Measurements from ENCODE around the gene CASZ1. TPM values are rescaled to one million over a fixed set of nuclear protein-coding genes. Genes with fewer than 3 reads are reported as not detected.

Gene CASZ1
- total and polyA plus RNA-seq, 2 donors from 2014 or later: 10.1 to 33.0 TPM

DNA sequence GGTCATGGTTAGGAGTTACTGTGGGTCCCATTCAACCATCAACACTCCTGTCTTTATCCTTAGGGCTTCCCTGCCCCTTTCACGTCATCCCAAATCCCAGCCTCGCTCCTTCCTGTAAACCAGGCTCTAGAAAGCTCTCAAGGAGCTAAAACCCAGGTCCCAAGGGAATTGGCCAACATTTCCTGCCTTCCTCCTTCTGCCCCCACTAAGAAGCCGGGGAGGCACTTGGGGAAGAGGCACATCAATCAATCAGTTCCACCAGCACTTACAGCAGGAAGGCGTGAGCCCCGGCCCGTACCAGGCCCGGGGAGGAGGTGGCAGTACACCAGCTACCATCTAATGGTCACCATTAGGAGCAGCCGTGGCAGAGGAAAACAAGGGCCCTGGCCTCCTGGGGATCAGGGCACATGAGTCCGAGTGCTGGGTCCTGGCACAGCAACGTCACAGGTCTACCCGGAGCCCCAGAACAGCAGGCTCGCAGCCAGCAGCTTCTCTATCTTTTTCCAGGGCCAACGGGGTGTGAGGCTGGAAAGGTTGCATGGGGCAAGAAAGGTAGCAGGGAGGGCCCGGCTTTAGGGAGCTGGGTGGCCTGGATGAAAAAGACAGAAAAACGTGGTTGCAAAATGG, 108.6 kb downstream of the CASZ1 start:
- no peaks in the 10 kb centered on the region for H3K27me3 ChIP-seq (ENCODE audit: control insufficient read depth, insufficient read depth, low read length)
- H3K27ac ChIP-seq (ENCODE audit: low read depth in 2 of 2, low read length in 2 of 2): peak overlapping the region; percentile 91 to 95
- intact Hi-C loops (cut with DNase I): no loop called here
- H3K4me3 ChIP-seq (ENCODE audit: low read length in 3 of 3): no peak overlapping the region
- no peaks in the 10 kb centered on the region for H3K9me3 ChIP-seq (ENCODE audit: control insufficient read depth in 2 of 3, insufficient read depth in 1 of 3, low read length in 3 of 3)
- no peak for FAIRE-seq
- DNase-seq: no peak
- peak overlapping the region in 1 of 3 donors; percentile 63 for H3K9ac ChIP-seq (ENCODE audit: low read length in 3 of 3)
- H3K4me1 ChIP-seq (ENCODE audit: control insufficient read depth in 2 of 3, insufficient read depth in 2 of 3, low read depth in 1 of 3, low read length in 3 of 3): peaks cover 0 to 78% (median 39%) of the 10 kb centered on the region in 3 donors
- H3K36me3 ChIP-seq (ENCODE audit: control insufficient read depth in 2 of 3, insufficient read depth in 3 of 3, low read length in 3 of 3): no peaks in the 10 kb centered on the region
- TF ChIP-seq, protein P1, sequence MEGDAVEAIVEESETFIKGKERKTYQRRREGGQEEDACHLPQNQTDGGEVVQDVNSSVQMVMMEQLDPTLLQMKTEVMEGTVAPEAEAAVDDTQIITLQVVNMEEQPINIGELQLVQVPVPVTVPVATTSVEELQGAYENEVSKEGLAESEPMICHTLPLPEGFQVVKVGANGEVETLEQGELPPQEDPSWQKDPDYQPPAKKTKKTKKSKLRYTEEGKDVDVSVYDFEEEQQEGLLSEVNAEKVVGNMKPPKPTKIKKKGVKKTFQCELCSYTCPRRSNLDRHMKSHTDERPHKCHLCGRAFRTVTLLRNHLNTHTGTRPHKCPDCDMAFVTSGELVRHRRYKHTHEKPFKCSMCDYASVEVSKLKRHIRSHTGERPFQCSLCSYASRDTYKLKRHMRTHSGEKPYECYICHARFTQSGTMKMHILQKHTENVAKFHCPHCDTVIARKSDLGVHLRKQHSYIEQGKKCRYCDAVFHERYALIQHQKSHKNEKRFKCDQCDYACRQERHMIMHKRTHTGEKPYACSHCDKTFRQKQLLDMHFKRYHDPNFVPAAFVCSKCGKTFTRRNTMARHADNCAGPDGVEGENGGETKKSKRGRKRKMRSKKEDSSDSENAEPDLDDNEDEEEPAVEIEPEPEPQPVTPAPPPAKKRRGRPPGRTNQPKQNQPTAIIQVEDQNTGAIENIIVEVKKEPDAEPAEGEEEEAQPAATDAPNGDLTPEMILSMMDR (IDR thresholded peaks at IDR 0.05; ENCODE audit: borderline replicate concordance, extremely low read depth, insufficient read depth): no peak

DNA sequence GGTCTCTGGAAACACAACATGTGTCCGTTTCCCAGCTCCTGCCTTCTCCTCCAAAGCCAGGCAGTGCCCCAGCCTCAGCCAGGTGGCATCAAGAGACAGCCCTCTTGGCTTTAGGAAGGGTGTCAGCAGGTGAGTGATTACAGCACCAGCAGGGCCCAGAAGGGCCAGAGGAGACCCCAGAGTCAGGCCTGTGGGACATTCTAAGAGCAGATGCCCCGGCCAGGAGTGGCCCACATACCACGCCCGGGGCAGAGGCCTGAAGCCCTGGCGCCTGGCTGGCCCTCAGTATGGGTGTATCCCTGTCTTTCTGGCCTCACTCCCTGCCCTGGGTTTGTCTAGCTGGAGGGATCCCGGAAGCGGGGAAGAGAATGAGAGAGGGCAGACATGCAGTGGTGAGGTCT, 109.2 kb downstream of the CASZ1 start:
- Histone ChIP-seq H3K4me1 (ENCODE audit: control insufficient read depth in 2 of 3, insufficient read depth in 2 of 3, low read depth in 1 of 3, low read length in 3 of 3) (peaks cover 0 to 74% (median 44%) of the 10 kb centered on the region in 3 donors), H3K9ac (ENCODE audit: low read length in 3 of 3) (peak overlapping the region in 1 of 3 donors; percentile 63), H3K27me3 (ENCODE audit: control insufficient read depth, insufficient read depth, low read length) (no peaks in the 10 kb centered on the region), H3K4me3 (ENCODE audit: low read length in 3 of 3) (no peak overlapping the region), H3K9me3 (ENCODE audit: control insufficient read depth in 2 of 3, insufficient read depth in 1 of 3, low read length in 3 of 3) (no peaks in the 10 kb centered on the region), H3K27ac (ENCODE audit: low read depth in 2 of 2, low read length in 2 of 2) (peak overlapping the region; percentile 91 to 95), H3K36me3 (ENCODE audit: control insufficient read depth in 2 of 3, insufficient read depth in 3 of 3, low read length in 3 of 3) (no peaks in the 10 kb centered on the region)
- DNase-seq (no peak), FAIRE-seq (no peak)
- intact Hi-C loops (cut with DNase I): no loop called here
- TF ChIP-seq, protein P1 (IDR thresholded peaks at IDR 0.05; ENCODE audit: borderline replicate concordance, extremely low read depth, insufficient read depth): no peak

DNA sequence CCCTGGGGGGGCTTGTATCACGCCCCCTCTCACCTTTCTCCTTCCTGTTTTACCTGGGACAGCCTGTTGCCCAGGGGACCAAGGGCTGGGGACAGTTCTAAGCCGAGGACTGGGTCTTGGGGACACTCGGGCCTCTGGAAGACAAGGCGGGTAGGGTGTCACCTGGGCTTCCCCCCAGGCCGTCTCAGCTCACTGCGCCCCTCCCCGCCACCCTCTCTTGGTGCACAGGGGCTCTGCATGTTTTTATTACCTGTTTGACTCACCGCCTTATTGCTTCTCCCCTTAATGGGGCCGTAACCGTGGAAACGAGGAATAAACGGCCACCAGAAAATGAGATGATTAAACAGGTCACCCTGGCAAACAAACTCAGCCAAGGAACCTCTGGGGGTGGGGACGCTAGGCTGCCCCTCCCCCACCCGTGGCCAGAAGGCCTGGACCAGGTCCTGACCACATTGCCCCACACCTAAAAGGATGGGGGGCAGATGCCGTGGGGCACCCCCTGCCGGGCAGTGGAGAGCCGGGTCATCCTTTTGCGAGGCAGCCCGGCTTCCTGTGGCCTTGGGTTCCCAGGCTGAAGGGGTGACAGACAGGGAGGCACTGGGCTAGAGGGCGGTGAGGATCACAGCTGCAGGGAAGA, 109.9 kb downstream of the CASZ1 start:
- DNase-seq (peak; percentile 87 to 94 (median 92)), FAIRE-seq (no peak)
- Histone ChIP-seq H3K4me1 (ENCODE audit: control insufficient read depth in 2 of 3, insufficient read depth in 2 of 3, low read depth in 1 of 3, low read length in 3 of 3) (peaks cover 0 to 69% (median 38%) of the 10 kb centered on the region in 3 donors), H3K27me3 (ENCODE audit: control insufficient read depth, insufficient read depth, low read length) (no peaks in the 10 kb centered on the region), H3K4me3 (ENCODE audit: low read length in 3 of 3) (no peak overlapping the region), H3K9me3 (ENCODE audit: control insufficient read depth in 2 of 3, insufficient read depth in 1 of 3, low read length in 3 of 3) (no peaks in the 10 kb centered on the region), H3K27ac (ENCODE audit: low read depth in 2 of 2, low read length in 2 of 2) (peak overlapping the region; percentile 94 to 95), H3K9ac (ENCODE audit: low read length in 3 of 3) (peak overlapping the region in 1 of 3 donors; percentile 85), H3K36me3 (ENCODE audit: control insufficient read depth in 2 of 3, insufficient read depth in 3 of 3, low read length in 3 of 3) (no peaks in the 10 kb centered on the region)
- intact Hi-C loops (cut with DNase I): no loop called here
- TF ChIP-seq, protein P1 (IDR thresholded peaks at IDR 0.05; ENCODE audit: borderline replicate concordance, extremely low read depth, insufficient read depth): no peak
